GM12865 (cell line): ENCODE measurements around the gene PPIF.

ENCODE experiments used
- DNase-seq: peaks from one replicate; pipeline ENCODE4 v3.0.0; 2010; ENCODE audit warnings: low read depth
- H3K4me3 ChIP-seq: 2 replicates; pipeline ENCODE4 v1.5.1; 2011; ENCODE audit warnings: mild to moderate bottlenecking, low read depth, low read length, control low read depth
- CTCF ChIP-seq: IDR thresholded peaks from 2 replicates; pipeline ENCODE4 v1.5.1; 2011; ENCODE audit warnings: low read length, control low read depth, low read depth, inconsistent platforms; ENCODE audit not compliant: insufficient read depth; ENCODE audit errors: missing control alignments

PPIF gene

GRCh38 chr10:79303631-79304478 is 43.4 kb upstream of the PPIF start:
- DNase-seq, result no peak
- no peak for TF ChIP-seq CTCF
- no peak overlapping the region for H3K4me3 ChIP-seq

- TF ChIP-seq CTCF, result no peak
- no peak for DNase-seq
- H3K4me3 ChIP-seq, result no peak overlapping the region
Observed at GRCh38 chr10:79304479-79305087, 42.7 kb upstream of the PPIF start.

GRCh38 chr10:79305515-79305914 is 41.8 kb upstream of the PPIF start:
- no peak for DNase-seq
- no peak for TF ChIP-seq CTCF

GRCh38 chr10:79305988-79306387 is 41.3 kb upstream of the PPIF start:
- DNase-seq, result no peak
- no peak overlapping the region for H3K4me3 ChIP-seq
- no peak for TF ChIP-seq CTCF

More at GRCh38 chr10:79305515-79305914, 41.8 kb upstream of the PPIF start:
- H3K4me3 ChIP-seq, result no peak overlapping the region

GRCh38 chr10:79306644-79307220 is 40.5 kb upstream of the PPIF start:
- no peak for TF ChIP-seq CTCF
- no peak for DNase-seq
- no peak overlapping the region for H3K4me3 ChIP-seq

- TF ChIP-seq CTCF, result no peak
- no peak overlapping the region for H3K4me3 ChIP-seq
- no peak for DNase-seq
Observed at GRCh38 chr10:79308016-79308415, 39.3 kb upstream of the PPIF start.
